ENCODE measurements around the gene DCLRE1C. TPM values are rescaled to one million over a fixed set of nuclear protein-coding genes. Genes with fewer than 3 reads are reported as not detected.

Gene DCLRE1C
- total and polyA plus RNA-seq, 10 donors = 6.8 to 35.6 (median 24.8) TPM

- WGBS, 5 donors = 51 to 65% (median 52%) methylated on average over 4 of the region's 4 CpGs
- no peaks in the 10 kb centered on the region for H3K36me3 ChIP-seq
- peak in 10 of 11 experiments; percentile 30 to 67 (median 55) for TF ChIP-seq CTCF (IDR thresholded peaks at IDR 0.05 in 8 of 11, conservative IDR thresholded peaks at IDR 0.05 in 3 of 11)
- TF ChIP-seq POLR2AphosphoS5 (IDR thresholded peaks at IDR 0.05) = no peak
- H3K27ac ChIP-seq = no peak overlapping the region
- H3K4me3 ChIP-seq = no peak overlapping the region
- H3K4me1 ChIP-seq = no peaks in the 10 kb centered on the region
- intact Hi-C loops (cut with DNase I; ENCODE audit: low total_unique reads) = no loop called here
- no peaks in the 10 kb centered on the region for H3K9me3 ChIP-seq
- peaks cover 0 to 10% (median 0%) of the 10 kb centered on the region in 7 donors for H3K27me3 ChIP-seq (replicated peaks in 1 of 7)
- no peak for DNase-seq
These were observed 18.1 kb upstream of the DCLRE1C start for GRCh38 chr10:14971867-14972448.

- H3K36me3 ChIP-seq = no peaks in the 10 kb centered on the region
- no peak overlapping the region for H3K27ac ChIP-seq
- WGBS, 5 donors = 83 to 96% (median 91%) methylated on average over 2 of the region's 2 CpGs
- no peaks in the 10 kb centered on the region for H3K9me3 ChIP-seq
- H3K27me3 ChIP-seq (replicated peaks in 1 of 7) = no peaks in the 10 kb centered on the region
- no peak for TF ChIP-seq POLR2AphosphoS5 (IDR thresholded peaks at IDR 0.05)
- no peak for TF ChIP-seq POLR2A (IDR thresholded peaks at IDR 0.05)
- TF ChIP-seq CTCF (IDR thresholded peaks at IDR 0.05 in 8 of 11, conservative IDR thresholded peaks at IDR 0.05 in 3 of 11) = no peak
- intact Hi-C loops (cut with DNase I; ENCODE audit: low total_unique reads) = no loop called here
- no peaks in the 10 kb centered on the region for H3K4me1 ChIP-seq
- DNase-seq = no peak
- no peak overlapping the region for H3K4me3 ChIP-seq
These were observed 14.0 kb upstream of the DCLRE1C start for GRCh38 chr10:14967897-14968296.

GRCh38 chr10:14959221-14960057 is 5.5 kb upstream of the DCLRE1C start, which contains the start of gene MEIG1:
TSS of gene MEIG1 (plus strand) at chr10:14959388. CDS start at chr10:14966469, 7,081 bp downstream.
- Histone ChIP-seq H3K36me3 (no peaks in the 10 kb centered on the region), H3K9me3 (no peaks in the 10 kb centered on the region), H3K27me3 (replicated peaks in 1 of 7) (no peaks in the 10 kb centered on the region), H3K4me1 (peaks cover 0 to 26% (median 19%) of the 10 kb centered on the region in 6 donors), H3K4me3 (peak within 1 kb of the TSS; percentile 73 to 99 (median 94)), H3K27ac (peak within 1 kb of the TSS; percentile 89 to 96 (median 95))
- 0 to 1% (median 0%) methylated on average over 26 to 60 of the region's 60 CpGs for WGBS, 5 donors
- no peak for TF ChIP-seq CTCF (IDR thresholded peaks at IDR 0.05 in 8 of 11, conservative IDR thresholded peaks at IDR 0.05 in 3 of 11)
- peak; percentile 72 to 85 (median 84) for TF ChIP-seq POLR2AphosphoS5 (IDR thresholded peaks at IDR 0.05)
- no peak for TF ChIP-seq POLR2A (IDR thresholded peaks at IDR 0.05)
- DNase-seq = peak; percentile 97
- intact Hi-C loops (cut with DNase I; ENCODE audit: low total_unique reads) = loop anchor here (10.0 kb wide), 1 partner anchor 135 kb away; the partner anchor contains the start of gene RPP38

GRCh38 chr10:14958872-14959220 is 5.0 kb upstream of the DCLRE1C start:
- H3K36me3 ChIP-seq = no peaks in the 10 kb centered on the region
- intact Hi-C loops (cut with DNase I; ENCODE audit: low total_unique reads) = loop anchor here (10.0 kb wide), 1 partner anchor 136 kb away; the partner anchor contains the start of gene RPP38
- TF ChIP-seq POLR2A (IDR thresholded peaks at IDR 0.05) (no peak), CTCF (IDR thresholded peaks at IDR 0.05 in 8 of 11, conservative IDR thresholded peaks at IDR 0.05 in 3 of 11) (no peak), POLR2AphosphoS5 (IDR thresholded peaks at IDR 0.05) (no peak)
- peaks cover 0 to 29% (median 22%) of the 10 kb centered on the region in 6 donors for H3K4me1 ChIP-seq
- 55 to 60% (median 60%) methylated on average over 12 of the region's 12 CpGs for WGBS, 5 donors
- H3K27me3 ChIP-seq (replicated peaks in 1 of 7) = no peaks in the 10 kb centered on the region
- no peak for DNase-seq
- peak overlapping the region; percentile 73 to 99 (median 94) for H3K4me3 ChIP-seq
- H3K27ac ChIP-seq = peak overlapping the region; percentile 89 to 96 (median 95)
- H3K9me3 ChIP-seq = no peaks in the 10 kb centered on the region

Data from spleen (tissue), 11 donors.